Prostate gland (tissue), 2 donors: ENCODE results near the gene AP4S1. TPM values are rescaled to one million over a fixed set of nuclear protein-coding genes. Genes with fewer than 3 reads are reported as not detected.

ENCODE experiments used
- DNase-seq: peaks from one replicate; pipeline ENCODE4 v3.0.0-alpha.2; 2019; ENCODE audit warnings: low spot score
- H3K27ac ChIP-seq, 2 donors: fragments of 200-600 bp; sonication (generic); 2 replicates each; pipeline ENCODE4 v1.5.1; 2017 to 2019
- H3K27me3 ChIP-seq: fragments of 200-600 bp; sonication (generic); replicated peaks from 2 replicates; pipeline ENCODE4 v1.5.1; 2019; ENCODE audit not compliant: insufficient read depth
- H3K36me3 ChIP-seq, 2 donors: fragments of 200-600 bp; sonication (generic); 1 replicate in 1 of 2; 2 replicates in 1 of 2; pipeline versions ENCODE4 v1.5.1 to v1.8.1; 2017 to 2019
- H3K4me1 ChIP-seq: fragments of 200-600 bp; sonication (generic); replicated peaks from 2 replicates; pipeline ENCODE4 v1.5.1; 2019
- H3K4me3 ChIP-seq, 2 donors: fragments of 200-600 bp; sonication (generic); 2 replicates each; pipeline ENCODE4 v1.5.1; 2017 to 2019
- H3K9me3 ChIP-seq: fragments of 200-600 bp; sonication (generic); 2 replicates; pipeline ENCODE4 v1.5.1; 2017
- POLR2A ChIP-seq: fragments of 450-650 bp; IDR thresholded peaks from one replicate; pipeline ENCODE4 v1.6.1; 2016; ENCODE audit warnings: antibody characterized with exemption, mild to moderate bottlenecking
- POLR2AphosphoS5 ChIP-seq: sonication (generic); formaldehyde crosslinking; IDR thresholded peaks from one replicate; pipeline ENCODE4 v1.6.1; 2017; ENCODE audit warnings: antibody characterized with exemption
- WGBS: methylation state at CpG from one replicate; pipeline ENCODE4 v1.1.5; 2018; 5-methylcytosine and 5-hydroxymethylcytosine counted together
- intact Hi-C: fragments of 100-400 bp; cut with DNase I; formaldehyde crosslinking; loops from one replicate; pipeline ENCODE4 v1.14.2; 2022
- total RNA-seq, 2 donors: library from RNA; depleted of rRNA; stranded (reverse); fragments of >200 nt; gene quantifications; one replicate each; pipeline ENCODE4 v1.1.0, GENCODE V29; 2016
- TF ChIP-seq, protein P1 (sequence below), 4 experiments: fragments of 200-600 bp in 2 of 4; fragments of 450-650 bp in 2 of 4; sonication (generic) in 2 of 4; IDR thresholded peaks; 1 replicate in 3 of 4; 2 replicates in 1 of 4; pipeline ENCODE4 v1.5.1; 2016 to 2019; ENCODE audit warnings: antibody characterized with exemption in 4 of 4, mild to moderate bottlenecking in 2 of 4, moderate library complexity in 2 of 4

The AP4S1 gene
- total RNA-seq, 2 donors from 2014 or later, result 6.1 to 9.8 TPM

DNA sequence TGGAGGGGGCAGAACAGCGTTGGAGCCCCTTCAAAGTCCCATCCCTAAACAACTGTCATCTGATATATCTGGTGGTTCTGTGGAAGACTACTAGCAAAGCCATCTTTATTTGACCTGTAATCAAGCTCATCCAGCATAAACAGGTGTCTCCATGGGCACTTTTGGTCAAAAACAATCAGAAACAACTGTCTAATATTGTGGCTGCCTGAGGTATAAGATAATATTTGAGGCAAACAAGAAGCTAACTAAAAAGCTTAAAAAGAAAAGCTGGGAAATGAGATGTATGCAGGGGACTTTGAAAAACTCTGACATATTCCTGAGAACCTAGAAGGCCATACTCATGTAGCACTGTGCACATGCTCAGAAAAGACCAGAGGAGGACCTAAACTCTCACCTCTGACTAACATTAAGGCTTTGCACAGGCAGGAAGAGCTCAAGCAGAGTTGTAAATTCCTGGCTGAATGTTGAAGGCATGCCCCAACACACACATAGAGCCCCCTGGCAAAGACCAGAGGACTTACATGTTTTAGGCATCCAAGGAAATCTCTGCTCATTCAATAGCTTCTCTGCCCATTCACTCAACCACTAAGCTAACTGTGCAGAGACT lies 27.2 kb upstream of the AP4S1 start:
- Histone ChIP-seq H3K27me3 (no peaks in the 10 kb centered on the region), H3K36me3 (no peaks in the 10 kb centered on the region), H3K4me3 (no peak overlapping the region), H3K9me3 (no peaks in the 10 kb centered on the region), H3K27ac (no peak overlapping the region), H3K4me1 (no peaks in the 10 kb centered on the region)
- TF ChIP-seq POLR2A (no peak), POLR2AphosphoS5 (no peak)
- TF ChIP-seq, protein P1, sequence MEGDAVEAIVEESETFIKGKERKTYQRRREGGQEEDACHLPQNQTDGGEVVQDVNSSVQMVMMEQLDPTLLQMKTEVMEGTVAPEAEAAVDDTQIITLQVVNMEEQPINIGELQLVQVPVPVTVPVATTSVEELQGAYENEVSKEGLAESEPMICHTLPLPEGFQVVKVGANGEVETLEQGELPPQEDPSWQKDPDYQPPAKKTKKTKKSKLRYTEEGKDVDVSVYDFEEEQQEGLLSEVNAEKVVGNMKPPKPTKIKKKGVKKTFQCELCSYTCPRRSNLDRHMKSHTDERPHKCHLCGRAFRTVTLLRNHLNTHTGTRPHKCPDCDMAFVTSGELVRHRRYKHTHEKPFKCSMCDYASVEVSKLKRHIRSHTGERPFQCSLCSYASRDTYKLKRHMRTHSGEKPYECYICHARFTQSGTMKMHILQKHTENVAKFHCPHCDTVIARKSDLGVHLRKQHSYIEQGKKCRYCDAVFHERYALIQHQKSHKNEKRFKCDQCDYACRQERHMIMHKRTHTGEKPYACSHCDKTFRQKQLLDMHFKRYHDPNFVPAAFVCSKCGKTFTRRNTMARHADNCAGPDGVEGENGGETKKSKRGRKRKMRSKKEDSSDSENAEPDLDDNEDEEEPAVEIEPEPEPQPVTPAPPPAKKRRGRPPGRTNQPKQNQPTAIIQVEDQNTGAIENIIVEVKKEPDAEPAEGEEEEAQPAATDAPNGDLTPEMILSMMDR (IDR thresholded peaks at IDR 0.05), result no peak
- no peak for DNase-seq
- 100% methylated on average over 1 of the region's 1 CpG for WGBS
- intact Hi-C loops, result no loop called here

DNA sequence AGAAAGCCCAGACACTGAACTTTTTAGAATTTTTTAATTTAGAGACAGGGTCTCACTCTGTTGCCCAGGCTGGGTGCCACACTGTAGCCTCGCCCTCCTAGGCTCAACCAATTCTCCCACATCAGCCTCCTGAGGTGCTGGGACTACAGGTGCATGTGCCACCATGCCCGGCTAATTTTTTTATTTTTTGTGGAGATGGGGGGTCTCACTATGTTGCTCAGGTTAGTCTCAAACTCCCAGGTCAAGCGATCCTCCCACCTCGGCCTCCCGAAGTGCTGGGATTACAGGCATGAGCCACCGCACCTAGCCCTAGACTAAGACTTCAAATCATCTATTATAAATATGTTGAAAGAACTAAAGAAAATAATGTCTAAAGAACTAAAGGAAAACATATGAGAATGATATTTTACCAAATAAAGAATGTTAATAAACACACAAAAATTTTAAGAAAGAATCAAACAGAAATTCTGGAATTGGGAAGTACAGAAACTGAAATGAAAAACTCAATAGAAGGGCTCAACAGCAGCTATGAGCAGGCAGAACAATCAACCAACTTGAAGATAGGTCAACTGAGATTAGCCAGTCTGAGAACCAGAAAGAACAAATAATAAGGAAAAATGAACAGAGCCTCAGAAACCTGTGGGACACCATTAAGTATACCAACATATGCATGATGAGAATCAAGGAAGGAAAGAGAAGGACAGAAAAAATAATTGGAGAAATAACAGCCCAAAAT lies 26.2 kb upstream of the AP4S1 start:
- intact Hi-C loops, result no loop called here
- no peak overlapping the region for H3K27ac ChIP-seq
- no peaks in the 10 kb centered on the region for H3K27me3 ChIP-seq
- H3K36me3 ChIP-seq, result no peaks in the 10 kb centered on the region
- no peaks in the 10 kb centered on the region for H3K4me1 ChIP-seq
- H3K9me3 ChIP-seq, result no peaks in the 10 kb centered on the region
- H3K4me3 ChIP-seq, result no peak overlapping the region
- no peak for TF ChIP-seq POLR2A
- TF ChIP-seq, protein P1 (IDR thresholded peaks at IDR 0.05), result no peak
- no peak for TF ChIP-seq POLR2AphosphoS5
- DNase-seq, result no peak
- over 99% methylated on average over 6 of the region's 6 CpGs for WGBS

DNA sequence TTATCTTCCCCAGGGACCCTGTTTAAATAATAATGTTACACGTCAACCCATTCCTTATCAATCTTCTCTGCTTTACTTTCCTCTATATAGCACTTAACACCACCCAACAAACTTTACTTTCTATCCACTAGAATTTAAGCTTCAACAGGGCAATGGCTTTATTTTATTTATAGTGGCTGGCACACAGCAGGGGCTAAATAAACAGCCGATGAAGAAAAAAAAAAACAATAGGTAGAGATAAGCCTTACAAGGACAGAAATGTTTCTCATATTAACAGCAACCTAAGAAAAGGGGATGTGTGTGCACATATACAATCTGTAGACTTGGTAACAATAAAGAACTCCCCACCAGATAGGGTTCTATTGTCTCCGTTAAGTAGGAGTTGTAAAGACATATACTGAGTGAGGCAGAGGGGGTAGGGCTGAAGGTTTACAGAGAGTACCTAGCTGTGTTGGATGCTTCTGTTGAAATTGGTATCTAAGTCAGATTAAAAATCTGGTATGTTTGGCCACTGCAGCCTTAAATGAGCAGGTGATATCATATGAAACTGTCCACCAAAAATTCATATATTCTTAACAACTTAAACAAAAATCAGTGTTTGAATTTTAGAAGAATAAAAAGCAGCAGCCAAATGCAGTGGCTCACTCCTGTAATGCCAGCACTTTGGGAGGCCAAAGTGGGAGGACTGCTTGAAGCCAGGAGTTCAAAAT lies 24.7 kb upstream of the AP4S1 start:
- no peaks in the 10 kb centered on the region for H3K9me3 ChIP-seq
- DNase-seq, result no peak
- no peak overlapping the region for H3K4me3 ChIP-seq
- H3K36me3 ChIP-seq, result no peaks in the 10 kb centered on the region
- intact Hi-C loops, result no loop called here
- H3K27ac ChIP-seq, result no peak overlapping the region
- TF ChIP-seq POLR2AphosphoS5 (no peak), POLR2A (no peak)
- TF ChIP-seq, protein P1 (IDR thresholded peaks at IDR 0.05), result no peak
- H3K4me1 ChIP-seq, result no peaks in the 10 kb centered on the region
- no peaks in the 10 kb centered on the region for H3K27me3 ChIP-seq
- 63% methylated on average over 3 of the region's 3 CpGs for WGBS

DNA sequence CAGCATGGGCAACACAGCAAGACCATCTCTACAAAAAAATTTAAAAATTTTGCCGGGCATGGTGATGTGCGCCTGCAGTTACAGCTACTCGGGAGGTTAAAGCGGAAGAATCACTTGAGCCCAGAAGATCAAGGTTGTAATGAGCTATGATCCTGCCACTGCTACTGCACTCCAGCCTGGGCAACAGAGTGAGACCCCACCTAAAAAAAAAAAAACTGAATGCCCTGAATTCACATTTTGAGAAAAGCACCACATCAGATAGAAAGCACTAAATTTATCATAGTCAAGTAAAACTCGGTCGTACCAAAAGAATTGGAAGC lies 24.1 kb upstream of the AP4S1 start:
- H3K36me3 ChIP-seq, result no peaks in the 10 kb centered on the region
- no peaks in the 10 kb centered on the region for H3K27me3 ChIP-seq
- no peak overlapping the region for H3K27ac ChIP-seq
- WGBS, result 82% methylated on average over 6 of the region's 6 CpGs
- TF ChIP-seq, protein P1 (IDR thresholded peaks at IDR 0.05), result no peak
- TF ChIP-seq POLR2AphosphoS5 (no peak), POLR2A (no peak)
- H3K9me3 ChIP-seq, result no peaks in the 10 kb centered on the region
- no peak for DNase-seq
- no peak overlapping the region for H3K4me3 ChIP-seq
- intact Hi-C loops, result no loop called here
- no peaks in the 10 kb centered on the region for H3K4me1 ChIP-seq
